ENCODE results near the gene HSPB9. TPM values are rescaled to one million over a fixed set of nuclear protein-coding genes. Genes with fewer than 3 reads are reported as not detected.
"Not testable (repeated sequence)": the region's sequence is repeated elsewhere in the genome, so short reads cannot be mapped to it uniquely, and the experiment has no call there.

Gene HSPB9
- total RNA-seq, 2 experiments from 2014 or later, result not detected

DNA sequence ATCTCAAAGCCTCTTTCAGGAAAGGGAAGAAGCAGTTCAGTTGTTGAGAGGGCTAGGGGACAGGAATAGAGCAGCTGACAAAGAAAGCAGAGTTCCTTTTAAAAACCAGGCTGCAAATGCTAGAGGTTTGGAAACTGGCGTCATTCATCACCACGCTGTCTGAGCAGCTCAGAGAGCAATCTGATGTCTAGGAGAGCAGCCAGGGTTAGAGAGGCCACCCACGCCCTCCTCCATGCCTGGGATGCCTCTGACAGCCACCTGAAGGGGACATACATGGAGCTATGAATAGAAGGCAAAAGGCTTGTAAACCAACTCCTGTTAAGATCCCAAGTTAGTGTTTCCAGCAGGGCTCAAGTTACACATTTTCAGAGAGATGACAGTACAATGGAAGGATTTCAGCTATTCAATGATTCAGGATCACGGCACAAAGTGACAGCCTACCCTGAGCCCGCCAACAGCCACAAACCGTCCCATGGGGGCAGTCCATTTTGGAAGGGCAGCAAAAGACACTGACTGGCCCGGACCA lies 19.8 kb downstream of the HSPB9 start:
- ChIA-PET CTCF (no interaction called here), POLR2A (interaction anchor here (0.6 kb wide), 1 partner anchor 399 kb away, joined by 5 read pairs; no protein-coding TSS in a partner anchor)
- H3K9me3 ChIP-seq (ENCODE audit: control insufficient read depth in 1 of 2, insufficient read depth in 1 of 2, low read length in 2 of 2), result no peaks in the 10 kb centered on the region
- intact Hi-C loops (cut with DNase I, micrococcal nuclease), result no loop called here
- TF ChIP-seq, protein P1, sequence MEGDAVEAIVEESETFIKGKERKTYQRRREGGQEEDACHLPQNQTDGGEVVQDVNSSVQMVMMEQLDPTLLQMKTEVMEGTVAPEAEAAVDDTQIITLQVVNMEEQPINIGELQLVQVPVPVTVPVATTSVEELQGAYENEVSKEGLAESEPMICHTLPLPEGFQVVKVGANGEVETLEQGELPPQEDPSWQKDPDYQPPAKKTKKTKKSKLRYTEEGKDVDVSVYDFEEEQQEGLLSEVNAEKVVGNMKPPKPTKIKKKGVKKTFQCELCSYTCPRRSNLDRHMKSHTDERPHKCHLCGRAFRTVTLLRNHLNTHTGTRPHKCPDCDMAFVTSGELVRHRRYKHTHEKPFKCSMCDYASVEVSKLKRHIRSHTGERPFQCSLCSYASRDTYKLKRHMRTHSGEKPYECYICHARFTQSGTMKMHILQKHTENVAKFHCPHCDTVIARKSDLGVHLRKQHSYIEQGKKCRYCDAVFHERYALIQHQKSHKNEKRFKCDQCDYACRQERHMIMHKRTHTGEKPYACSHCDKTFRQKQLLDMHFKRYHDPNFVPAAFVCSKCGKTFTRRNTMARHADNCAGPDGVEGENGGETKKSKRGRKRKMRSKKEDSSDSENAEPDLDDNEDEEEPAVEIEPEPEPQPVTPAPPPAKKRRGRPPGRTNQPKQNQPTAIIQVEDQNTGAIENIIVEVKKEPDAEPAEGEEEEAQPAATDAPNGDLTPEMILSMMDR (IDR thresholded peaks at IDR 0.05), result no peak
- no peak overlapping the region for H3K27ac ChIP-seq (ENCODE audit: low read depth in 1 of 2, low read length in 2 of 2)
- no peaks in the 10 kb centered on the region for H3K9me3 Mint-ChIP-seq
- H3K4me3 ChIP-seq (ENCODE audit: low read length), result no peak overlapping the region
- ATAC-seq (ENCODE audit: poor library complexity) (no peak), DNase-seq (no peak)
- no peaks in the 10 kb centered on the region for H3K27me3 ChIP-seq (ENCODE audit: control insufficient read depth in 1 of 2, insufficient read depth in 2 of 2, low read length in 2 of 2)
- H3K36me3 ChIP-seq (ENCODE audit: insufficient read depth, low read length), result peaks cover 47% of the 10 kb centered on the region
- H3K4me3 Mint-ChIP-seq, result no peak overlapping the region
- peaks cover 64% of the 10 kb centered on the region for H3K36me3 Mint-ChIP-seq (ENCODE audit: low read depth)
- peaks cover 48% of the 10 kb centered on the region for H3K4me1 Mint-ChIP-seq (ENCODE audit: low read depth)
- no peak overlapping the region for H3K27ac Mint-ChIP-seq
- no peaks in the 10 kb centered on the region for H3K27me3 Mint-ChIP-seq
- peaks cover 36% of the 10 kb centered on the region for H3K4me1 ChIP-seq (ENCODE audit: insufficient read depth, low read length)

DNA sequence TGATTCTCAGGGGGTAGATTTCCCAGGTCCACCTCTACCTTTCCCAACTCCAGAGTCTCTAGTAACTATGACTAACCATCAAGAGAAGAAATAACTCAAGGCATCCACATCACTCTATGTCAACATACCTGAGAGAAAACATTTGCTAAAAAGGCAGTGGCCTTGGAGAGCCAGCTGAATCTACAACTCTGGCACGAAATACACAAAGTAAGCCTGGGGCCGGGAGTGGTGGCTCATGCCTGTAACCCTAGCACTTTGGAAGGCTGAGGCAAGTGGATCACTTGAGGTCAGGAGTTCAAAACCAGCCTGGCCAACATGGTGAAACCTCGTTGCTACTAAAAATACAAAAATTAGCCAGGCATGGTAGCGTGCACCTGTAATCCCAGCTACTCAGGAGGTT lies 20.5 kb downstream of the HSPB9 start:
- H3K27me3 ChIP-seq (ENCODE audit: control insufficient read depth in 1 of 2, insufficient read depth in 2 of 2, low read length in 2 of 2); H3K9me3 Mint-ChIP-seq; H3K4me3 ChIP-seq (ENCODE audit: low read length); intact Hi-C loops (cut with DNase I, micrococcal nuclease); H3K4me3 Mint-ChIP-seq; CTCF ChIA-PET; POLR2A ChIA-PET; DNase-seq; H3K27ac ChIP-seq (ENCODE audit: low read depth in 1 of 2, low read length in 2 of 2); H3K27ac Mint-ChIP-seq; ATAC-seq (ENCODE audit: poor library complexity); H3K27me3 Mint-ChIP-seq; H3K9me3 ChIP-seq (ENCODE audit: control insufficient read depth in 1 of 2, insufficient read depth in 1 of 2, low read length in 2 of 2): not testable (repeated sequence)
- Mint-ChIP-seq H3K36me3 (ENCODE audit: low read depth) (peaks cover 65% of the 10 kb centered on the region), H3K4me1 (ENCODE audit: low read depth) (peaks cover 44% of the 10 kb centered on the region)
- Histone ChIP-seq H3K4me1 (ENCODE audit: insufficient read depth, low read length) (peaks cover 34% of the 10 kb centered on the region), H3K36me3 (ENCODE audit: insufficient read depth, low read length) (peaks cover 48% of the 10 kb centered on the region)

DNA sequence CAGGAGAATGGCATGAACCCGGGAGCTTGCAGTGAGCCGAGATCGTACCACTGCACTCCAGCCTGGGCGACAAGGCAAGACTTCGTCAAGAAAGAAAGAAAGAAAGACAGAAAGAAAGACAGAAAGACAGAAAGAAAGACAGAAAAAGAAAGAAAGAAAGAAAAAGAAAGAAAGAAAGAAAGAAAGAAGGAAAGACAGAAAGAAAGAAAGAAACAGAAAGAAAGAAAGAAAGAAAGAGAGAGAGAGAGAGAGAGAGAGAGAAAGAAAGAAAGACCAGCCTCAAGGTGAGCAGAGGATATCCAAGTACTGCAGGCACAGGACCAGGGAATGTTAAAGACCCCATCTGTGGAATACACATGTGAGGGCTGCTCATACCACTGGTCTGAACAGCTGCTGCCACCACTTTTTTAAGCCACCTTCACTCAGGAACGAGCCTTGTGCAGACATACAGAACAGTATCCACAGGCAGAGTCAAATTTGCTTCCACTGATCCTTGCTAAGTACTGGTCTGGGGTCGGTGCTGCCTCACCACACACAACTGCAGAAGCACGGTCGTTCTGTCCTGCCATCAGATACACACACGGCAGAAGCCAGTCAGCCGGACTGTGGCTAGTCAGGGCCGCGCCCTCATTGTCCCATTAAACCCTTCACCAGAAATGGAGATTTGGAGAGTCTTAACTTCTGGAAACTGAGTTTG lies 24.5 kb downstream of the HSPB9 start:
- peaks cover 60% of the 10 kb centered on the region for H3K36me3 Mint-ChIP-seq (ENCODE audit: low read depth)
- no peak overlapping the region for H3K27ac Mint-ChIP-seq
- intact Hi-C loops (cut with DNase I, micrococcal nuclease), result no loop called here

More for the DNA sequence above, 24.5 kb downstream of the HSPB9 start:
- no peak overlapping the region for H3K4me3 ChIP-seq (ENCODE audit: low read length)
- peaks cover 36% of the 10 kb centered on the region for H3K4me1 Mint-ChIP-seq (ENCODE audit: low read depth)
- TF ChIP-seq, protein P1 (IDR thresholded peaks at IDR 0.05), result no peak
- CTCF ChIA-PET, result no interaction called here
- H3K9me3 ChIP-seq (ENCODE audit: control insufficient read depth in 1 of 2, insufficient read depth in 1 of 2, low read length in 2 of 2), result no peaks in the 10 kb centered on the region
- H3K27me3 Mint-ChIP-seq, result no peaks in the 10 kb centered on the region
- peaks cover 28% of the 10 kb centered on the region for H3K4me1 ChIP-seq (ENCODE audit: insufficient read depth, low read length)
- no peak overlapping the region for H3K27ac ChIP-seq (ENCODE audit: low read depth in 1 of 2, low read length in 2 of 2)
- no peaks in the 10 kb centered on the region for H3K9me3 Mint-ChIP-seq
- peaks cover 46% of the 10 kb centered on the region for H3K36me3 ChIP-seq (ENCODE audit: insufficient read depth, low read length)
- H3K4me3 Mint-ChIP-seq, result no peak overlapping the region
- ATAC-seq (ENCODE audit: poor library complexity), result no peak
- DNase-seq, result no peak
- H3K27me3 ChIP-seq (ENCODE audit: control insufficient read depth in 1 of 2, insufficient read depth in 2 of 2, low read length in 2 of 2), result no peaks in the 10 kb centered on the region
- POLR2A ChIA-PET, result no interaction called here

Data from CD4-positive, alpha-beta T cell (primary cell).